ENCODE measurements around the gene FGD3.
"Not testable (repeated sequence)": the region's sequence is repeated elsewhere in the genome, so short reads cannot be mapped to it uniquely, and the experiment has no call there.

FGD3 gene

GRCh38 chr9:92947268-92948037, at the start of gene FGD3:
FGD3 (plus strand) TSS chr9:92947523; CDS start chr9:92976257, 28,734 bp downstream.
- DNase-seq (ENCODE audit: low read depth): no peak

GRCh38 chr9:92905137-92905536, 42.2 kb upstream of the FGD3 start:
- not testable (repeated sequence) for DNase-seq (ENCODE audit: low read depth)

DNA sequence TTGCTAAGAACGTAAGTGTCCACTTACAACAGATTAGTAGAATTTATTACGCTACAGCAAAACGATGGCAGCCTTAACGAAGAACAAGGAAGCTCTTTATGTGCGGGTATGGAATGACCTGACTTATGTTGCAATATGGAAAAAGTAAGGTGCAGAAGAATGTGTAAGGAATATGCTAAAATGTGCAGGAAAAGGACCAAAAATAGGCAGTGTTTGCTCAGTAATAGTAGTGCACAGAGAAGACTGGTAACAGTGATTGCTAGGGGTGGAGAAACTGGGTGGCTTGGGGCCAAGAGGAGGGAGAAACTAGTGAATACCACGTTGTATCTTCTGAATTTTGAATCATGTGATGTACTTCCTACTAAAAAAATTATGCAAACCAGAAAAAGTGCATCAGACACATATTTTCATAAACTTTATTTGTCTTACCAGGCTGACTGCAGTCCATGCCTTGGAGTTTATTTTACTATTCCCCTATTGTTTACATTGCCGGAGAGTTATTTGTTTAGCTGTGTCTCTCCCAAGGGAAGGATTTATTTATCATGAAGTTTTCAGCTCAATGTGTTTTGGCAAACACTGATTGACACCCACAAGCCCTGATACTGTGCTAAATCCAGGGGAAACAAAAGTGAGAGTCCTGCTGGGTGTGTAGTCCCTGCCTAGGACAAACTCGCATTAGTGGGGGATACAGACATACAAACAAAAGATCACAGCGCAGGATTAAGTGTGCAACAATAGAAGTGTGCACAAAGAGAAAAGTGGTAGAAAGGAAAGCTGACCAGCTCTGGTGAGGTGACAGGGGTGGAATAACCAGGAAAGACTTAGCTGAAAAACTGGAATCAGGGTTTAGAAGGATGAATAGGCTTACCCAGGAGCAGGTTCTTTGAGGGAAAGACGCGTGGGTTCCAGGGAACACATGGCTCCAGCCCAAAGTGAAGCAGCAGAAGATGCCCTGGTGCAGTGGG, 35.5 kb upstream of the FGD3 start:
- no peak for DNase-seq (ENCODE audit: low read depth)

- DNase-seq (ENCODE audit: low read depth): no peak
These were observed 30.0 kb upstream of the FGD3 start for GRCh38 chr9:92917176-92917800.

DNA sequence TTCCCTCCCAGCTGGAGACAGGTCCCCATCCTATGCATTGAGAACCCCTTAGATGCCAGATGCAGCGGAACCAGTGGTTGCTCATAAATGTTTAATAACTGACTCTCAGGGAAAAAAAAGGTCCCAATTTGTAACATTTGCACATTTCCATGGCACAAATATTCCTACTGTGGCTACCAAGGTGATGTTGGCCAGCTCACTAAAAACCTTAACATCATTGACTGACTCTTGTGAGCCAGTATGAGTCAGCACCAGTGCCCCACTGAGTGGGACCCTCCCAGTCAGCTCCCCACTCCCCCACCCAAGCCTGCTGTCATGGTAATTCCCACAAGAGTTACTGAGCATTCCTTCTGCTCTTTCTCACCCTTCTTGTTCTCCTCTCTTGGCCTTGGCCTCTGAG, 26.9 kb upstream of the FGD3 start:
- no peak for DNase-seq (ENCODE audit: low read depth)

DNA sequence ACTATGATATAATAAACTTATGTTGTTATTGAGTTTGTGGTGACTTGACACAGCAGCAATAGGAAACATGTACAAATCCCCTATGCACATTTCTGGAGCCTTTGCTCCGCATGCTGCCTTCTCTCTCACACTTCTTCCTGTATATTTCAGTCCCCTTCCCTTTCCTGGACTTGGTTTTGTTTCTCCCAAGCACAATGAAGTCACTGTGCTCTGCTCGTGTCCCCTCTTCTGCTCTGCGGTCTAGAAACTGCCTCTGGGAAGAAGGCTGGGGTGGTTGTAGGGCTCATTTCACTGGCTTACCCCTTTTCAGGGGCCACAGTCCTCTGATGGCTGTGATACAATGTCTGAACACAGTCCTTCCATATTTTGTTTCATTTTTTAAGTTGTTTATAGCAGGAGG, 15.7 kb upstream of the FGD3 start:
- DNase-seq (ENCODE audit: low read depth): no peak

DNA sequence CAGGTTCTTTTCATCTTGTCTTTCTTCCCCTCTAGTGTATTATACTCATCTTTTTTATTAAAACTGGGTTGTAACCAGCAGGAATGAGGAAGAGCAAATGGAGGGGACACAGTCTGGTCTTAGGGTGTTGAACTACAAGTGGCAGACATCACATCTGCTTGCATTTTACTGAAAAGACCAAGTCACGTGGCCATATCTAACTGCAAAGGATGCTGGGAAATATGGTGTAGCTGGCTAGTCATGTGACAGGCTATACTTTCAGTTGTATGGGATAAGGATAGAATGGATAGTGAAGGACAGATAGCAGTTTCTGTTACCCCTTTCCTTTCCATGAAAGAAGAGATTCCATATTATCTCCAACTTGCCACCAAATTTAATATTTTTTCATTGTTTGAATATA, 13.0 kb upstream of the FGD3 start:
- DNase-seq (ENCODE audit: low read depth): no peak

DNA sequence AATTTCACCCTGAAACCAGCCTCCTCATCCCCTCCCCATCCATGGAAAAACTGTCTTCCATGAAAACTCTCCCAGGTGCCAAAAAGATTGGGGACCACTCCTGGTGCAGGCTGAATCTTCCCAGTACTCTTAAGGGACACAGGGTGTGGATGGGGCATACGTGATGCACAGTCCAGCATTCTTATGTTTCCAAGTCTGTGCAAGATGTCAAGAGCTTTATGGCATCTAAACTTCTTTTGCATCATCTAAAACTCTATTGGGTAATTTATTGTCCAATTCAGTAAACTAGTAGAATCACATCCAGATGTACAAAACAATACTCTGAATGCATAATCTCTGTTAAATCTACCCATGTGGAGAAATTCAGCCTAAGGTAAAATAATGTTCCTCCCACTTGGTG, 9.3 kb upstream of the FGD3 start:
- no peak for DNase-seq (ENCODE audit: low read depth)

GRCh38 chr9:92941861-92942260, 5.5 kb upstream of the FGD3 start:
- DNase-seq (ENCODE audit: low read depth): no peak

DNA sequence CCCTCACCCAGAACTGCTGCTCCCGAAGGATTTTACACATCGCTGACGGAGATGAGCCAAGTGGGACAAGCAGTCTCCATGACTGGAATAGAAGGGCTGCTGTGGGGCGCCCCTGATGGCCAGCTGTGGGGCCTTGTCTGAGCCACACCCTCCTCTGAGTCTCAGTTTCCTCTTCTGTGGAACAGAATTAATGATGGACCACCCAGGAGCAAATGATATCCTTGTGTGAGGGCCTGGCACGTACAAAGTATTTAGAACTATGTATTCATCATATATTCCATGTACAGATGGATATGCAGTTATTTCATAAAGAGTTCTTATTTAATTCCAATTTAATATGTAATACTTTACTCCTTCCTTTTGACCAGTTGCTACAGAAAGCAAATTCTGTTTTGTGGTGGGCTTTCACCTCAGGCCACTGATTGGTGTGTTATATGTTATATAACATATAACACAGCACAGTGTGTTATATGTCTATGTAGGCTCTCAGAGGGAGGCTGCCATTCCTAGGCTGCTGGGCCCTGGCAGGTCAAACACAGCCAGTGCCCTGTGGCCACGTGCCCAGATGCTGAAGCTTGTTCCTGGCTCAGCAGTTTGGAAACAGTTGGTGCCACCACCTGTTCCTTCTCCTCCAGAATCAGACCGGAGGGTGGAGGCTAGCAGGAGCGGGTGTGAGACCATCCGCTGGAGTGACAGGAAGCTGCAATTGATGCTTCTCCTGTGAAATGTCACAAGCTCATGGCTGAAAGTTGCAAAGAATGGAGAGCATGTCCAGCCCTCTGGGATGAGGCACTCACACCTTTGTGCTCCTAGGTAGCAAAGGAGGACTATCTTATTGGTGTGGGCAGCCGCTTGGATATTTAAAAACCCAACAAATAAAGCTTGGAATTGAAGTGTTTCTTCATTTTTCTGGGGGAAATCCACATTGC, 4.4 kb upstream of the FGD3 start:
- DNase-seq (ENCODE audit: low read depth): no peak

- DNase-seq (ENCODE audit: low read depth): no peak
These were observed 2.4 kb upstream of the FGD3 start for GRCh38 chr9:92944921-92945320.

GRCh38 chr9:92945796-92946195, 1.5 kb upstream of the FGD3 start:
- DNase-seq (ENCODE audit: low read depth): no peak

DNA sequence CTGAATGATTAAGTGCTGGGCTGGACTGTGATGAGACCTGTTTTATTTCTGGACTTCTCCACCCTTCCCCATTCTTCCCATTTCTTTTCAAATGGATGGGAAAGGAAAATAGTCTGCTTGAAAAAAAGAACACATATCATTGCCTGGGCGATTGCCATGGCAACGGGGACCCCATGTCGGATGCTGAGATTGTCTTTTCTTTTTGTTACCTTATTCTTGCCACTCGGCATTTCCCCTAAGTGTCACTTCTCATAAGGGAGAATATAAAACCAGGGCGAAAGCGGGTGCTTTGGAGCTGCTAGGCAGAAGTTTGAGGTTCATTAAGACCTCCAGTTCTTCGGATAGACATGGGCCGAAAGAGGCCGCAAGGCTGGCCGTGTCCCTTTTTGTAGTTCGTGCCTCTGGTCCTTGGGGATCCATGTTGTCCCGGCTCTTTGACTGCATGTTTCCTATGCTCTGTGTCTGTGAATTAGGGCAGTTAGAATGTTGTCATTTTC, 763 bp downstream of the FGD3 start:
- no peak for DNase-seq (ENCODE audit: low read depth)

DNA sequence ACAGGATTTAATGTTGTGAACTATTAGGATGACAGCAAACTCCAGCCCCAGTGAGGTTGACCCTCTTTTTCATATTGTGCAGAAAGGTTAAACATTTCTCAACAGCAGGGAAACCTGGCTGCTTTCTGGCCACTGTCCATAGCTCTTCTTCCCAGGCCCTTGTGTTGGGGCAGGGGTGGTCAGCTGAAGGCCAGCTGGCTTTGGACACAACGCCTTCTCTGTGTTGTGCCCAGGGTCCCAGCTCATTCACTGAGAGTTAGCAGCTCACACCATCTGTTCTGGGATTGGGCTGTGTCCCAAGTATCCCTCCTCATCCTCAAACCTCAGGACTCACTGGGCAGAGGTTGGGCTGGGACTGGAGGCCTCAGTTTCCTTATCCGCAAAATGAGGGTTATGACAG, 1.3 kb downstream of the FGD3 start:
- DNase-seq (ENCODE audit: low read depth): no peak

DNA sequence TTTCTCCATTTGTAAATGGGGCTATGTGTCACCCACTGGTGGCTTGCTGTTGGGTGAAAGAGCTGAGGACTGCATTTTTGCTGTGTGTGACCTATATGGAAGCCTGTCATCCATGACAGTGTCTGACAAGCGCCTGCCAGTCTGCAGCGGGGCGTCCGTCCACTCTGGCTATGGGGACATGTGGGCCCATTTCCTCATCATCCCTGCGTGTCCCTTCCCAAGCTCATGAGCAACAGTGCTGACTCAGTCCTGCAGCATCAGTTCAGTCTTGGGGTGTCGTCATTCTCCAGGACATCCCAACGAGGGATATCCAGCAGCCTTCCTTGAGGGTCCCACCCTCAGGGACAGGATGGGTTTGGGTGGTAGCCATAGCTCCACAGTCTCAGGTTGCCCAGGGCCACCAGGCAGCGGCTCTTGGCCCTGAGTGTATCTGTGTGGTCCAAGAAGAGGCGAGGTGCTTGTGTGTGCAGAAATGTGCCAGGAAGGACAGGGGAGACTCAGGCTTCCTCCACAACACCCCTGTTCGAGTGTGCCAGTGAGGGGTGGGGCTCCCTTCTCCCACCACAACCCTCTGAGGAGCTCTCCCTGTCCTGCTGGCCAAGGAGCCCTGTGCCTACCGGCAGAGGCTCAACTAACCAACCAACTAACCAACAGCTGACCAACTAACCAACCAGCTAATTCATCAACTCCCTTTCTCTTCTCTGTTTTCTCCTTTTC, 2.1 kb downstream of the FGD3 start:
- DNase-seq (ENCODE audit: low read depth): no peak

DNA sequence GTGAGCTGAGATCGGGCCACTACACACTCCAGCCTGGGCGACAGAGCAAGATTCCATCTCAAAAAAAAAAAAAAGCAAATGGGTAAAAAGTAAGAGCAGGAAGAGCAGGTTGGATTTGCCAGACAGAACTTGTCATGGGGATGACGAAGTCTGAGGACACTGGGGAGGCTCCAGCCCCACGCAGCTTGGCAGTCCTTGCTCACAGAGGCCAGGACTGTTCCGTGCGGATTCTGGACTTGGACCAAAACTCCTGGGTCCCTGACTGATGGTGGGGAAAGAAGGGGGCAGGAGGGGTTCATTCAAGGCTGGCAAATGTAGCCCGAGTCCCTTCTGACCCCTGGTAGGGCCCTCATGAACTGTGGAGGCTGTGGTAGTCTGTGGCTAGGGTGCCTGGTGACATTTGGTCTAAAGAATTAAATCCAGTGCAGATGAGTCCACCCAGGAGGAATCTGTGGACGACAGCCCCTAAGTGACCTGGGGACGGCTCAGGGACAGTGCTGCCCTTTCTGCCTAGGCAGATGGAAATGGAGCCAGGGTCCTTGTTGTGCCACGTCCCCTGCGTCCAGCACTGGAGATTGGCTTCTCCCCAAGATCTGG, 3.1 kb downstream of the FGD3 start:
- no peak for DNase-seq (ENCODE audit: low read depth)

- DNase-seq (ENCODE audit: low read depth): no peak
These were observed 5.7 kb downstream of the FGD3 start for GRCh38 chr9:92952906-92953610.

DNA sequence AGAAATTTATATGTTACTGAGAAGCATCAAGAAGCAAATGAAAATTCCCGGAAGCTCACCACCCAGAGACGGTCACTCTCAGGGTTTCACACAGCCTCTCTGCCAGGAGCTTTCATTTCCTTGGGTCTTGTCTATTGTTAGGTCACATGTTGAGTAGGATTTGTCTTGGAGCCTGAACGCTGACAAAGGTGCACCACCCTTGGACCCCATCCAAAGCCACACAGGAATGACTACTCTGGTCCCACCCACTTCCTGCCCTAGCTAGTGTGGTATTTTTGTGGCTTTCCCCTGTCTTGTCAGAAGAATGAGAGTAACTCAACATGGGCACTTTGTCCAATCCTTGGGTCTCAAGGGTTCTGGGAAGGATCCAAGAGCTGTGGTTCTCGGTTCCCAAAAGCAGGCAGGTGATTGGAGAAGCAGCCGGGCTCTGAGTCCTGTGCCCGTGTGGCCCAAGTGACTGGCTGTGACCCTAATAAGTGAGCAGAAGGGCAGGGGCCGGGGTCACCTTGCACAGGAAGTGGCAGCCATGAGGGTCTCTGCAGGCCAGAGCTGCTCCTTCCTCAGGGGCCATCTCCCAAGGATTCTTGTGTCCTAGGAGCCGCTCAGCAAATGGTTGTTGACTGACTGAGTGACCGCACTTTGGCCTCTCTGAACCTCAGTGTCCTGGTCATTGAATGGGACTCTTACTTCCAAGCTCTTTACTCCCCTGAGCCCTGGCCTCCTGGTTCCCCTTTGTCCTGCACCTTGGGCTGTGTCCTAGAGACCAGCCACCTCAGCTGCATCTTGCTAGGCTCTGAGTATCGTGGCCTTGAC, 6.9 kb downstream of the FGD3 start:
- no peak for DNase-seq (ENCODE audit: low read depth)

DNA sequence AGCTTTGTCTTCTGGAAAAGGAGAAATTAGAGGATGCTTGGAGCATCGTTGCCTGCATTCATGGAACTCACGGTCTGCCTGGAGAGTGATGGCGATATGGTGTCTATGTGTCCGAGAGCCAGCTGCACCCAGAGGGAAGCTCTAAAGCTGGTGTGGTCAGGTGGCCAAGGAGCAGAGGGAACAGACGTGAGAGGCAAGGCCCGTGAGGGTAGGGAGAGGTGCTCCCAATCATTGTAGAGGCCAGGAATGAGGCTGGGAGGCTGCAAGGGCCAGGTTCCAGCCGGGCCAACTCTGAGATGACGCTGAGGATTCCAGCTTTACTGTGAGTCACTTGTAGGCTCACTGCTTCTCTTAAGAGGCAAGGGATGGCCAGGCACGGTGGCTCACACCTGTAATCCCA, 7.6 kb downstream of the FGD3 start:
- DNase-seq (ENCODE audit: low read depth): no peak

All from non-pigmented ciliary epithelial cell (primary cell).